GM23248 (cell line): ENCODE data around the gene TOP2A. TPM values are rescaled to one million over a fixed set of nuclear protein-coding genes. Genes with fewer than 3 reads are reported as not detected.

ENCODE experiments used
- DNase-seq: peaks from one replicate; pipeline ENCODE4 v3.0.0-alpha.2; 2015
- H2AFZ ChIP-seq: fragments of 200-600 bp; sonication (generic); 2 replicates; pipeline ENCODE4 v1.6.1; 2016; ENCODE audit warnings: antibody characterized with exemption
- H3F3A ChIP-seq: fragments of 200-600 bp; sonication (generic); 2 replicates; pipeline ENCODE4 v1.6.1; 2016; ENCODE audit warnings: mild to moderate bottlenecking, antibody characterized with exemption, mixed run types; ENCODE audit not compliant: insufficient read depth
- H3K27ac ChIP-seq: fragments of 200-600 bp; sonication (generic); 2 replicates; pipeline ENCODE4 v1.5.1; 2016; ENCODE audit warnings: mild to moderate bottlenecking
- H3K27me3 ChIP-seq: fragments of 200-600 bp; sonication (generic); replicated peaks from 2 replicates; pipeline ENCODE4 v1.6.1; 2016; ENCODE audit warnings: mild to moderate bottlenecking; ENCODE audit not compliant: insufficient read depth
- H3K36me3 ChIP-seq: fragments of 200-600 bp; sonication (generic); 2 replicates; pipeline ENCODE4 v1.6.1; 2016; ENCODE audit warnings: low read depth, mild to moderate bottlenecking
- H3K4me1 ChIP-seq: fragments of 200-600 bp; sonication (generic); 2 replicates; pipeline ENCODE4 v1.6.1; 2016; ENCODE audit warnings: mild to moderate bottlenecking; ENCODE audit not compliant: insufficient read depth
- H3K4me2 ChIP-seq: fragments of 200-600 bp; sonication (generic); one replicate; pipeline ENCODE4 v1.6.1; 2016; ENCODE audit warnings: mild to moderate bottlenecking; ENCODE audit not compliant: unreplicated experiment
- H3K4me3 ChIP-seq: fragments of 200-600 bp; sonication (generic); 2 replicates; pipeline ENCODE4 v1.5.1; 2016; ENCODE audit warnings: mild to moderate bottlenecking
- H3K79me2 ChIP-seq: fragments of 200-600 bp; sonication (generic); 2 replicates; pipeline ENCODE4 v1.6.1; 2016; ENCODE audit warnings: mild to moderate bottlenecking; ENCODE audit not compliant: insufficient read depth
- H3K9ac ChIP-seq: fragments of 200-600 bp; sonication (generic); 2 replicates; pipeline ENCODE4 v1.6.1; 2016; ENCODE audit warnings: mild to moderate bottlenecking
- H3K9me2 ChIP-seq: fragments of 200-600 bp; sonication (generic); 2 replicates; pipeline ENCODE4 v1.6.1; 2016; ENCODE audit warnings: mixed run types, mild to moderate bottlenecking, moderate library complexity; ENCODE audit not compliant: insufficient read depth
- H3K9me3 ChIP-seq: fragments of 200-600 bp; sonication (generic); one replicate; pipeline ENCODE4 v1.6.1; 2017; ENCODE audit warnings: low read depth
- H4K20me1 ChIP-seq: fragments of 200-600 bp; sonication (generic); 2 replicates; pipeline ENCODE4 v1.6.0; 2016; ENCODE audit not compliant: insufficient read depth
- EZH2 ChIP-seq: fragments of 200-600 bp; sonication (generic); IDR thresholded peaks from 2 replicates; pipeline ENCODE4 v1.6.1; 2018; ENCODE audit warnings: antibody characterized with exemption, mild to moderate bottlenecking; ENCODE audit not compliant: insufficient read depth, poor library complexity, severe bottlenecking
- EZH2phosphoT487 ChIP-seq: fragments of 200-600 bp; sonication (generic); IDR thresholded peaks from 2 replicates; pipeline ENCODE4 v1.6.1; 2018; ENCODE audit warnings: antibody characterized with exemption, moderate library complexity, mild to moderate bottlenecking, low read depth; ENCODE audit not compliant: insufficient read depth
- WGBS, 2 experiments: methylation state at CpG; one replicate each; pipeline ENCODE4 v1.1.6; 2015 to 2017; ENCODE audit warnings: low lambda C conversion rate in 2 of 2, low coverage in 1 of 2; ENCODE audit errors: missing lambda C conversion rate in 2 of 2; 5-methylcytosine and 5-hydroxymethylcytosine counted together
- in situ Hi-C: fragments of 300-500 bp; cut with MboI; formaldehyde crosslinking; loops from 2 replicates; pipeline ENCODE4 v1.15.0; 2020
- polyA plus RNA-seq: library from polyadenylated mRNA; unstranded; fragments of >200 nt; fragmentation: Nextera tagmentation; extraction: Ambion mirVana; gene quantifications from 2 replicates; pipeline ENCODE4 v1.2.1, GENCODE V29; 2016
- total RNA-seq: library from RNA; depleted of rRNA; stranded (reverse); fragments of >200 nt; shearing (Covaris generic); gene quantifications from 2 replicates; pipeline ENCODE4 v1.2.3, GENCODE V29; 2014

The TOP2A gene
- total and polyA plus RNA-seq, 2 experiments from 2014 or later = 47.0 to 71.4 TPM

- WGBS, 2 experiments = 1 to 2% methylated on average over 32 to 34 of the region's 58 CpGs
- in situ Hi-C loops = loop anchor here (10.0 to 25.0 kb wide), 2 partner anchors 172 to 425 kb away; partner anchors contain the start of genes KRT27 and KRT28
These were observed 55.0 kb downstream of the TOP2A start for GRCh38 chr17:40362696-40363110.

GRCh38 chr17:40361925-40362695 is 55.6 kb downstream of the TOP2A start:
- Histone ChIP-seq H3K9me2 (no peaks in the 10 kb centered on the region), H3K36me3 (no peaks in the 10 kb centered on the region), H3K9me3 (no peaks in the 10 kb centered on the region), H3K27ac (no peak overlapping the region), H3K4me3 (peak overlapping the region; percentile 76), H4K20me1 (no peaks in the 10 kb centered on the region), H3K4me1 (no peaks in the 10 kb centered on the region; the same call in 1 of the 2 replicates), H3K27me3 (no peaks in the 10 kb centered on the region), H3F3A (peaks cover 10% of the 10 kb centered on the region), H2AFZ (peak overlapping the region; percentile 83), H3K79me2 (no peaks in the 10 kb centered on the region), H3K4me2 (peak overlapping the region; percentile 67), H3K9ac (peak overlapping the region; percentile 77)
- TF ChIP-seq EZH2 = no peak
- TF ChIP-seq EZH2phosphoT487 = no peak
- 60 to 65% methylated on average over 20 to 21 of the region's 24 CpGs for WGBS, 2 experiments
- DNase-seq = no peak
- in situ Hi-C loops = loop anchor here (10.0 to 25.0 kb wide), 2 partner anchors 173 to 425 kb away; partner anchors contain the start of genes KRT27 and KRT28

More at GRCh38 chr17:40362696-40363110, 55.0 kb downstream of the TOP2A start:
- no peaks in the 10 kb centered on the region; the same call in 1 of the 2 replicates for H3K4me1 ChIP-seq
- no peaks in the 10 kb centered on the region for H3K9me3 ChIP-seq
- no peaks in the 10 kb centered on the region for H3K36me3 ChIP-seq
- H3K27ac ChIP-seq = no peak overlapping the region
- H3K4me2 ChIP-seq = peak overlapping the region; percentile 67
- peak overlapping the region; percentile 83 for H2AFZ ChIP-seq
- H3K9ac ChIP-seq = peak overlapping the region; percentile 77
- no peaks in the 10 kb centered on the region for H3K27me3 ChIP-seq
- DNase-seq = peak; percentile 89
- H3K4me3 ChIP-seq = peak overlapping the region; percentile 76
- TF ChIP-seq EZH2phosphoT487 = no peak
- no peak for TF ChIP-seq EZH2
- no peaks in the 10 kb centered on the region for H3K79me2 ChIP-seq
- peaks cover 7% of the 10 kb centered on the region for H3F3A ChIP-seq
- H3K9me2 ChIP-seq = no peaks in the 10 kb centered on the region
- H4K20me1 ChIP-seq = no peaks in the 10 kb centered on the region

GRCh38 chr17:40361063-40361924 is 56.4 kb downstream of the TOP2A start:
- no peak overlapping the region for H3K9ac ChIP-seq
- H3K79me2 ChIP-seq = no peaks in the 10 kb centered on the region
- H3K4me3 ChIP-seq = no peak overlapping the region
- DNase-seq = no peak
- no peak overlapping the region for H3K4me2 ChIP-seq
- no peaks in the 10 kb centered on the region for H3K9me3 ChIP-seq
- no peak overlapping the region for H2AFZ ChIP-seq
- no peaks in the 10 kb centered on the region for H4K20me1 ChIP-seq
- WGBS, 2 experiments = 68 to 71% methylated on average over 22 to 30 of the region's 32 CpGs
- H3K9me2 ChIP-seq = no peaks in the 10 kb centered on the region
- H3K27me3 ChIP-seq = no peaks in the 10 kb centered on the region
- H3K27ac ChIP-seq = no peak overlapping the region
- H3K4me1 ChIP-seq = no peaks in the 10 kb centered on the region; the same call in 1 of the 2 replicates
- H3K36me3 ChIP-seq = no peaks in the 10 kb centered on the region
- in situ Hi-C loops = loop anchor here (10.0 to 25.0 kb wide), 2 partner anchors 174 to 426 kb away; partner anchors contain the start of genes KRT27 and KRT28
- TF ChIP-seq EZH2 (no peak), EZH2phosphoT487 (no peak)
- peaks cover 10% of the 10 kb centered on the region for H3F3A ChIP-seq

- Histone ChIP-seq H3F3A (peaks cover 10% of the 10 kb centered on the region), H3K9me2 (no peaks in the 10 kb centered on the region), H3K4me2 (no peak overlapping the region), H3K36me3 (no peaks in the 10 kb centered on the region), H4K20me1 (no peaks in the 10 kb centered on the region), H2AFZ (no peak overlapping the region), H3K27ac (no peak overlapping the region), H3K9ac (no peak overlapping the region), H3K4me1 (no peaks in the 10 kb centered on the region; the same call in 1 of the 2 replicates), H3K9me3 (no peaks in the 10 kb centered on the region), H3K27me3 (no peaks in the 10 kb centered on the region), H3K79me2 (no peaks in the 10 kb centered on the region), H3K4me3 (no peak overlapping the region)
- in situ Hi-C loops = loop anchor here (10.0 to 25.0 kb wide), 2 partner anchors 175 to 427 kb away; partner anchors contain the start of genes KRT27 and KRT28
- no peak for DNase-seq
- no peak for TF ChIP-seq EZH2phosphoT487
- no peak for TF ChIP-seq EZH2
- WGBS, 2 experiments = 88 to 92% methylated on average over 8 of the region's 8 CpGs
These were observed 57.6 kb downstream of the TOP2A start for GRCh38 chr17:40360091-40360490.
